ENCODE results near the gene SARNP. TPM values are rescaled to one million over a fixed set of nuclear protein-coding genes. Genes with fewer than 3 reads are reported as not detected.
"Not testable (repeated sequence)": the region's sequence is repeated elsewhere in the genome, so short reads cannot be mapped to it uniquely, and the experiment has no call there.

The SARNP gene
- total RNA-seq, 4 donors from 2014 or later, result 38.0 to 50.7 (median 45.0) TPM

DNA sequence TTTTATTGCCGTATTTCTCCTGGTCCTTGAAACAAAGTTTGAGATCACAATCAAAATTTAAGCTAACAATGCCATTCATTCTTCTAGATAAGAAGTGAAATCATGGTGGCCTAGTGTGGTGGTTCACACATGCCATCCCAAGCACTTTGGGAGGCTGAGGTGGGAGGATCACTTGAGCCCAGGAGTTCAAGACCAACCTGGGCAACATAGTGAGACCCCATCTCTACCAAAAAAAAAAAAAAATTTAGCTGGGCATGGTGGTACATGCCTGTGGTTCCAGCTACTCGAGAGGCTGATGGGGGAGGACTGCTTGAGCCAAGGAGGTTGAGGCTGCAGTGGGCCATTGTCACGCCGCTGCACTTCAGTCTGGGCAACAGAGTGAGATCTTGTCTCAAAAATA is 50.4 kb downstream of the SARNP start:
- in situ Hi-C loops (cut with MboI; ENCODE audit: low pct_ligation_motif_present in 1 of 4, low pct_unique_long_range_greater_than_20kb in 1 of 4, low sequenced_read_pairs in 3 of 4), result no loop called here
- TF ChIP-seq POLR2A (IDR thresholded peaks at IDR 0.05), result no peak
- TF ChIP-seq EP300 (IDR thresholded peaks at IDR 0.05; ENCODE audit: low read depth), result no peak
- TF ChIP-seq, protein P1, sequence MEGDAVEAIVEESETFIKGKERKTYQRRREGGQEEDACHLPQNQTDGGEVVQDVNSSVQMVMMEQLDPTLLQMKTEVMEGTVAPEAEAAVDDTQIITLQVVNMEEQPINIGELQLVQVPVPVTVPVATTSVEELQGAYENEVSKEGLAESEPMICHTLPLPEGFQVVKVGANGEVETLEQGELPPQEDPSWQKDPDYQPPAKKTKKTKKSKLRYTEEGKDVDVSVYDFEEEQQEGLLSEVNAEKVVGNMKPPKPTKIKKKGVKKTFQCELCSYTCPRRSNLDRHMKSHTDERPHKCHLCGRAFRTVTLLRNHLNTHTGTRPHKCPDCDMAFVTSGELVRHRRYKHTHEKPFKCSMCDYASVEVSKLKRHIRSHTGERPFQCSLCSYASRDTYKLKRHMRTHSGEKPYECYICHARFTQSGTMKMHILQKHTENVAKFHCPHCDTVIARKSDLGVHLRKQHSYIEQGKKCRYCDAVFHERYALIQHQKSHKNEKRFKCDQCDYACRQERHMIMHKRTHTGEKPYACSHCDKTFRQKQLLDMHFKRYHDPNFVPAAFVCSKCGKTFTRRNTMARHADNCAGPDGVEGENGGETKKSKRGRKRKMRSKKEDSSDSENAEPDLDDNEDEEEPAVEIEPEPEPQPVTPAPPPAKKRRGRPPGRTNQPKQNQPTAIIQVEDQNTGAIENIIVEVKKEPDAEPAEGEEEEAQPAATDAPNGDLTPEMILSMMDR (IDR thresholded peaks at IDR 0.05), result no peak
- TF ChIP-seq POLR2AphosphoS5 (IDR thresholded peaks at IDR 0.05), result no peak
- no peaks in the 10 kb centered on the region for H3K9me3 ChIP-seq

DNA sequence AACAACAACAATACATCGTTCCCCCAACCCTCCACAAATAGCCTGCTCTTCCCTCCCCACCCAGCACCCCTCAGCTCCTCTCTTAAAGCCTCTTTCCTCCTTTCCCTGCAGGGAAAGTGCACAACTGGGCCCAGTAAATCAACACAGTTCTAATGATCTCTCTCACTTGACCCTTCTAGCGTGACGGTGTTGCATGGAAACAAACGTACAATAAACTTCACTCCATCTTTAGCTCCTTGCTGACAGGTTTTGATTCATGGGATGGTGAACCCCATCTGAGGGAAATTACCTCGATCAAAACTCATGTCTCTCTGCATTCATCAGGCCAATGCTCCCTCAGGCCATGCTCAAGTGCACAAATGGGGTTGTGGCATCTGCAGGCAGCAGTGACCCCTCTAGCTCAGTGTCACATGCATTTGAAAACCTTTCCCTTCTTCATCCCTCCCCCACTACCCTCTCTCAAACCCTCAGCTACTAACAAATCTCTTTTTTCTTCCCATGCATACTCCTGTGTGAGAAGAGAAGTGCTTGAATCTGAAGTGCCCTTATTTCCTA is 51.7 kb downstream of the SARNP start:
- TF ChIP-seq POLR2A (IDR thresholded peaks at IDR 0.05) (no peak), EP300 (IDR thresholded peaks at IDR 0.05; ENCODE audit: low read depth) (no peak), POLR2AphosphoS5 (IDR thresholded peaks at IDR 0.05) (no peak)
- TF ChIP-seq, protein P1 (IDR thresholded peaks at IDR 0.05), result no peak
- intact Hi-C loops (cut with DNase I; ENCODE audit: low total_unique reads), result no loop called here
- Histone ChIP-seq H3K4me3 (no peak overlapping the region), H3K27ac (no peak overlapping the region), H3K4me1 (no peaks in the 10 kb centered on the region), H3K27me3 (no peaks in the 10 kb centered on the region), H3K36me3 (peaks cover 0 to 14% (median 1%) of the 10 kb centered on the region in 4 donors), H3K9me3 (no peaks in the 10 kb centered on the region)
- 77 to 82% methylated on average over 5 of the region's 5 CpGs for WGBS, 2 donors (ENCODE audit: low coverage in 1 of 2)
- in situ Hi-C loops (cut with MboI; ENCODE audit: low pct_ligation_motif_present in 1 of 4, low pct_unique_long_range_greater_than_20kb in 1 of 4, low sequenced_read_pairs in 3 of 4), result no loop called here
- no peak for DNase-seq

More for the DNA sequence above, 50.4 kb downstream of the SARNP start:
- peaks cover 0 to 10% (median 1%) of the 10 kb centered on the region in 4 donors for H3K36me3 ChIP-seq
- intact Hi-C loops (cut with DNase I; ENCODE audit: low total_unique reads), result no loop called here
- no peak for DNase-seq
- no peak overlapping the region for H3K4me3 ChIP-seq
- 88 to 90% methylated on average over 4 of the region's 4 CpGs for WGBS, 2 donors (ENCODE audit: low coverage in 1 of 2)
- H3K27ac ChIP-seq, result no peak overlapping the region
- H3K27me3 ChIP-seq, result no peaks in the 10 kb centered on the region
- H3K4me1 ChIP-seq, result no peaks in the 10 kb centered on the region

DNA sequence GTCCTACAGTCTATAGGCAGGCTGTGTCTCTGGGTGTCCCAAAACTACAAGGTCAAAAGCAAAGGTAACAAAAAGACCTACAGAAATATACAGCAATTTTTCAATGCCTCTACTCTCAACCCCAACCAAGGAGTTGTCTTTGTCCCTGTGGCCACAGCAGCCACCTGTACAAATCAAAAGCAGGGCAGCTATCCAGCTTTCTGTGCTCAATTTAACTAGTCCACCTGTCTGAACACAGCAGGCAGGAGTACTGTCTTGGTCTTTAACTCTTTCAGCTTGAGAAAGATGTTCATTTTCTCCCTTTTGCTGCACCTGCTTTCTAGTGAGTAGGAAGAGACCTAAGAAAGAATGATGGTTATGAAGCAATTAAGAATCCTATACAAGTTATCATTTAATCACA is 54.9 kb downstream of the SARNP start:
- no peaks in the 10 kb centered on the region for H3K4me1 ChIP-seq
- H3K27ac ChIP-seq, result no peak overlapping the region
- H3K4me3 ChIP-seq, result no peak overlapping the region
- H3K9me3 ChIP-seq, result no peaks in the 10 kb centered on the region
- in situ Hi-C loops (cut with MboI; ENCODE audit: low pct_ligation_motif_present in 1 of 4, low pct_unique_long_range_greater_than_20kb in 1 of 4, low sequenced_read_pairs in 3 of 4), result no loop called here
- H3K36me3 ChIP-seq, result peaks cover 0 to 41% (median 15%) of the 10 kb centered on the region in 4 donors
- TF ChIP-seq, protein P1 (IDR thresholded peaks at IDR 0.05), result no peak
- no peak for TF ChIP-seq POLR2A (IDR thresholded peaks at IDR 0.05)
- no peak for TF ChIP-seq EP300 (IDR thresholded peaks at IDR 0.05; ENCODE audit: low read depth)
- TF ChIP-seq POLR2AphosphoS5 (IDR thresholded peaks at IDR 0.05), result no peak
- H3K27me3 ChIP-seq, result no peaks in the 10 kb centered on the region
- DNase-seq, result no peak
- intact Hi-C loops (cut with DNase I; ENCODE audit: low total_unique reads), result no loop called here

- intact Hi-C loops (cut with DNase I; ENCODE audit: low total_unique reads) (no loop called here), in situ Hi-C loops (cut with MboI; ENCODE audit: low pct_ligation_motif_present in 1 of 4, low pct_unique_long_range_greater_than_20kb in 1 of 4, low sequenced_read_pairs in 3 of 4) (no loop called here)
- no peak for DNase-seq
- Histone ChIP-seq H3K36me3 (peaks cover 0 to 54% (median 23%) of the 10 kb centered on the region in 4 donors), H3K27me3 (no peaks in the 10 kb centered on the region), H3K4me1 (no peaks in the 10 kb centered on the region), H3K27ac (no peak overlapping the region), H3K9me3 (no peaks in the 10 kb centered on the region), H3K4me3 (no peak overlapping the region)
- TF ChIP-seq, protein P1 (IDR thresholded peaks at IDR 0.05), result no peak
- no peak for TF ChIP-seq POLR2A (IDR thresholded peaks at IDR 0.05)
- no peak for TF ChIP-seq POLR2AphosphoS5 (IDR thresholded peaks at IDR 0.05)
- no peak for TF ChIP-seq EP300 (IDR thresholded peaks at IDR 0.05; ENCODE audit: low read depth)
- 83 to 95% methylated on average over 6 of the region's 6 CpGs for WGBS, 2 donors (ENCODE audit: low coverage in 1 of 2)
These were observed 56.9 kb downstream of the SARNP start for GRCh38 chr12:55760663-55761062.

DNA sequence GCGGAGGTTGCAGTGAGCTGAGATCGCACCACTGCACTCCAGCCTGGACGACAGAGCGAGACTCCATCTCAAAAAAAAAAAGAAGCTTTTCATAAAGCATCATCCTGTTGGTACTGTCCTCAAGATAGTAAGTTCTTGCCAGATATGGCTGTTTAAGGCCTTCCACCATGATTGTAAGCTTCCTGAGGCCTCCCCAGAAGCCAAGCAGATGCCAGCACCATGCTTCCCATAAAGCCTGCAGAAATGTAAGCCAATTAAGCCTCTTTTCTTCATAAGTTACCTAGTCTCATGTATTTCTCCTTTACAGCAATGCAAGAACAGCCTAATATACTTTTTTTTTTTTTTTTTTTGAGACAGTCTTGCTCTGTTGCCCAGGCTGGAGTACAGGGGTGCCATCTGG is 58.9 kb downstream of the SARNP start:
- DNase-seq; H3K27me3 ChIP-seq; H3K4me1 ChIP-seq; intact Hi-C loops (cut with DNase I; ENCODE audit: low total_unique reads); H3K27ac ChIP-seq; H3K9me3 ChIP-seq; H3K4me3 ChIP-seq: not testable (repeated sequence)
- peaks cover 0 to 48% (median 23%) of the 10 kb centered on the region in 4 donors for H3K36me3 ChIP-seq
- WGBS, 2 donors (ENCODE audit: low coverage in 1 of 2), result 100% methylated on average over 4 of the region's 4 CpGs; no CpG with 5 or more reads in 1 of the 2 donors
- in situ Hi-C loops (cut with MboI; ENCODE audit: low pct_ligation_motif_present in 1 of 4, low pct_unique_long_range_greater_than_20kb in 1 of 4, low sequenced_read_pairs in 3 of 4), result loop anchor here in 1 of 4 donors (10.0 kb wide), 1 partner anchor 46 kb away; no protein-coding TSS in a partner anchor

All from transverse colon (tissue), 4 donors.